Left ventricle myocardium inferior (tissue), 1 donor: Measurements from ENCODE around the gene FCF1. TPM values are rescaled to one million over a fixed set of nuclear protein-coding genes. Genes with fewer than 3 reads are reported as not detected.

ENCODE experiments used
- DNase-seq: peaks from one replicate; pipeline ENCODE4 v3.0.0-alpha.2; 2020
- H3K27ac ChIP-seq: fragments of 200-600 bp; replicated peaks from 2 replicates; pipeline ENCODE4 v1.8.0; 2021
- H3K27me3 ChIP-seq: fragments of 200-600 bp; 2 replicates; pipeline ENCODE4 v1.8.0; 2021; ENCODE audit warnings: low read depth
- H3K36me3 ChIP-seq: fragments of 200-600 bp; 2 replicates; pipeline ENCODE4 v1.8.0; 2021
- H3K4me1 ChIP-seq: fragments of 200-600 bp; 2 replicates; pipeline ENCODE4 v1.8.0; 2021
- H3K4me3 ChIP-seq: fragments of 200-600 bp; 2 replicates; pipeline ENCODE4 v1.8.0; 2021; ENCODE audit warnings: mild to moderate bottlenecking, moderate library complexity
- H3K9me3 ChIP-seq: fragments of 200-600 bp; replicated peaks from 2 replicates; pipeline ENCODE4 v1.8.0; 2021
- CTCF ChIP-seq: fragments of 200-600 bp; IDR thresholded peaks from 2 replicates; pipeline ENCODE4 v1.8.0; 2021; ENCODE audit warnings: antibody characterized with exemption, mild to moderate bottlenecking, borderline replicate concordance
- intact Hi-C: fragments of 100-400 bp; cut with micrococcal nuclease; formaldehyde crosslinking; loops from one replicate; pipeline ENCODE4 v1.11.0; 2022
- total RNA-seq: library from RNA; stranded (reverse); fragmentation: NEBNext Ultra II Directional; extraction: Animal tissue kit (Norgen Biotek cat#: 25700); gene quantifications from one replicate; pipeline ENCODE4 v1.2.1, GENCODE V29; 2021
- donor health status: DM: no; HTN: yes; CAD: no; lungs with severe emphysema.

Gene FCF1
- total RNA-seq, 1 donor from 2014 or later: 42.7 TPM

GRCh38 chr14:74669846-74670245 lies 43.1 kb upstream of the FCF1 start:
- intact Hi-C loops: no loop called here
- H3K9me3 ChIP-seq: no peaks in the 10 kb centered on the region
- H3K36me3 ChIP-seq: peaks cover 94% of the 10 kb centered on the region
- no peak overlapping the region for H3K27ac ChIP-seq
- H3K4me3 ChIP-seq: no peak overlapping the region
- DNase-seq: no peak
- no peaks in the 10 kb centered on the region for H3K27me3 ChIP-seq
- peaks cover 6% of the 10 kb centered on the region for H3K4me1 ChIP-seq
- no peak for TF ChIP-seq CTCF

- DNase-seq: no peak
- intact Hi-C loops: no loop called here
- no peak overlapping the region for H3K27ac ChIP-seq
- peaks cover 98% of the 10 kb centered on the region for H3K36me3 ChIP-seq
- H3K4me3 ChIP-seq: no peak overlapping the region
- TF ChIP-seq CTCF: no peak
- H3K27me3 ChIP-seq: no peaks in the 10 kb centered on the region
- no peaks in the 10 kb centered on the region for H3K9me3 ChIP-seq
- peaks cover 6% of the 10 kb centered on the region for H3K4me1 ChIP-seq
These were observed 42.1 kb upstream of the FCF1 start for GRCh38 chr14:74670726-74671411.

- intact Hi-C loops: no loop called here
- Histone ChIP-seq H3K27me3 (no peaks in the 10 kb centered on the region), H3K4me3 (no peak overlapping the region), H3K36me3 (peaks cover 97% of the 10 kb centered on the region), H3K27ac (no peak overlapping the region), H3K4me1 (peaks cover 6% of the 10 kb centered on the region), H3K9me3 (no peaks in the 10 kb centered on the region)
- TF ChIP-seq CTCF: no peak
- DNase-seq: no peak
These were observed 41.2 kb upstream of the FCF1 start for GRCh38 chr14:74671789-74672188.

- no peaks in the 10 kb centered on the region for H3K27me3 ChIP-seq
- H3K27ac ChIP-seq: no peak overlapping the region
- peaks cover 6% of the 10 kb centered on the region for H3K4me1 ChIP-seq
- no peak overlapping the region for H3K4me3 ChIP-seq
- DNase-seq: no peak
- H3K9me3 ChIP-seq: no peaks in the 10 kb centered on the region
- H3K36me3 ChIP-seq: peaks cover 78% of the 10 kb centered on the region
- intact Hi-C loops: no loop called here
- TF ChIP-seq CTCF: no peak
These were observed 39.2 kb upstream of the FCF1 start for GRCh38 chr14:74673768-74674167.

- Histone ChIP-seq H3K9me3 (no peaks in the 10 kb centered on the region), H3K4me3 (no peak overlapping the region), H3K36me3 (peaks cover 66% of the 10 kb centered on the region), H3K27ac (no peak overlapping the region), H3K4me1 (peaks cover 6% of the 10 kb centered on the region), H3K27me3 (no peaks in the 10 kb centered on the region)
- no peak for DNase-seq
- intact Hi-C loops: no loop called here
- TF ChIP-seq CTCF: no peak
These were observed 37.7 kb upstream of the FCF1 start for GRCh38 chr14:74675219-74675618.
